Uterus (tissue), 2 donors: ENCODE data around the gene NEGR1.

Source experiments
- POLR2A ChIP-seq, 2 donors: fragments of 450-650 bp; IDR thresholded peaks; one replicate each; pipeline ENCODE4 v1.6.1; 2016; ENCODE audit warnings: antibody characterized with exemption in 2 of 2, mild to moderate bottlenecking in 1 of 2, moderate library complexity in 1 of 2
- TF ChIP-seq, protein P1 (sequence below), 4 experiments: fragments of 200-600 bp in 2 of 4; fragments of 450-650 bp in 2 of 4; sonication (generic) in 2 of 4; IDR thresholded peaks; one replicate each; pipeline ENCODE4 v1.5.1; 2016 to 2019; ENCODE audit warnings: antibody characterized with exemption in 4 of 4, mild to moderate bottlenecking in 2 of 4, moderate library complexity in 1 of 4

DNA sequence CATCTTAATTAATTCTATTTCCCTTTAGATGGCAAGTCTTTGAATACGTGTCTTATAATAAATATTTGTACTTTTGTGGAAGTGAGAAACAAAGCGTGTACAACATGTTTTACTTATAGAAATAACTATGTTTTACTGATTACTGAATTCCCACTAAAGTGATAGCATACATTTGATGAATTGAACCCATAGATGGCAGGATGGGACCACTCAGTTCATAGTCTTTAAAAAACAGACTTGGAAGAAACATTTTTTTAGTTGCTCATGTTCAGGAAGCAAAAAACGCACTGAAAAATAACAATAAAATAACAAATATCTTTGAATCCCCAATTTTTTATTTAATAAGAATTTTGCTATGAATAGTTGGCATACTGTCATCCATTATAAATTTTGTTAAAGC lies 694.4 kb downstream of the NEGR1 start:
- TF ChIP-seq POLR2A (IDR thresholded peaks at IDR 0.05): no peak
- TF ChIP-seq, protein P1, sequence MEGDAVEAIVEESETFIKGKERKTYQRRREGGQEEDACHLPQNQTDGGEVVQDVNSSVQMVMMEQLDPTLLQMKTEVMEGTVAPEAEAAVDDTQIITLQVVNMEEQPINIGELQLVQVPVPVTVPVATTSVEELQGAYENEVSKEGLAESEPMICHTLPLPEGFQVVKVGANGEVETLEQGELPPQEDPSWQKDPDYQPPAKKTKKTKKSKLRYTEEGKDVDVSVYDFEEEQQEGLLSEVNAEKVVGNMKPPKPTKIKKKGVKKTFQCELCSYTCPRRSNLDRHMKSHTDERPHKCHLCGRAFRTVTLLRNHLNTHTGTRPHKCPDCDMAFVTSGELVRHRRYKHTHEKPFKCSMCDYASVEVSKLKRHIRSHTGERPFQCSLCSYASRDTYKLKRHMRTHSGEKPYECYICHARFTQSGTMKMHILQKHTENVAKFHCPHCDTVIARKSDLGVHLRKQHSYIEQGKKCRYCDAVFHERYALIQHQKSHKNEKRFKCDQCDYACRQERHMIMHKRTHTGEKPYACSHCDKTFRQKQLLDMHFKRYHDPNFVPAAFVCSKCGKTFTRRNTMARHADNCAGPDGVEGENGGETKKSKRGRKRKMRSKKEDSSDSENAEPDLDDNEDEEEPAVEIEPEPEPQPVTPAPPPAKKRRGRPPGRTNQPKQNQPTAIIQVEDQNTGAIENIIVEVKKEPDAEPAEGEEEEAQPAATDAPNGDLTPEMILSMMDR (IDR thresholded peaks at IDR 0.05): no peak
